LoVo (cell line): ENCODE measurements around the gene EHD1.

ENCODE experiments used
- DNase-seq: peaks from one replicate; pipeline ENCODE4 v3.0.0-alpha.2; 2016; ENCODE audit warnings: low spot score

EHD1 gene

DNA sequence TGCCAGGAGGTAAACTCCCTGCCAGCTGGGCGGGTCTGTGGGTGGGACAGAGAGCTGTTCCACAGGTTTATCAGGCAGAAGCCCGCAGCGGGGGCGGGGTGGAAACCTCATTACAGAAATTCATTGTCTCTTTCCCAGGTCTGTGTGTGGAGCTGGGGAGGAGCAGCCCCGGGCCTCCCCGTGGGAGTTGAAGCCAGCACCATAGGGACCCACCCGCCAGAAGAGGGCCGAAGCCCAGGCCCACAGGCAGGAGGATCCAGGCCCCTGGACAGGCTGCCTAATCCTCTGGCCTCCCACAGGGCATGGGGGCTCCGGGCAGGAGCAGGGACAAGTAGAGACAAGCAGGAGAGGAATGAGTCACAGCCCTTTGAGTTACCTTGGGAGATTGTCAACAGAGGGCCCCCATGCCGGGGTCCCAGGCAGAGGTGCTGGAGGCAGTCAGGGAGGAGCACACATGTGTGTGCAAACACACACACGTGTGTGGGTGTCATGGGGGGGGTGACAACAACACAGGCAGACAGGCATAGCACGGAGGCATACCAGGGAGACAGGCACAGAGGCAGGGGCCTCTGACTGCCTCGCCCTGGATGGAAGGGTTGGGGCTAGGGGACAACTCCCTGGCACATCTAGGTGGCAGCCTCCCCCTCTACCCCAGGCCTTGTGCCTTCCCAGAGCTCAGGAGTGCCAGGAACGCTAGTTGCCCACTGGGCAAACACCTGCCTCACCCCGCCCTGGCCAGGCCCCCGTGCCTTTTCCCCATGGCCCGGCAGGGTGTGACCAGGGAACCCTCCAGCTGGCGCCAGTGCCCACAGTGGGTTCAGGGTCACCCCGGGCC is 35.4 kb downstream of the EHD1 start:
- DNase-seq: peak; percentile 82

DNA sequence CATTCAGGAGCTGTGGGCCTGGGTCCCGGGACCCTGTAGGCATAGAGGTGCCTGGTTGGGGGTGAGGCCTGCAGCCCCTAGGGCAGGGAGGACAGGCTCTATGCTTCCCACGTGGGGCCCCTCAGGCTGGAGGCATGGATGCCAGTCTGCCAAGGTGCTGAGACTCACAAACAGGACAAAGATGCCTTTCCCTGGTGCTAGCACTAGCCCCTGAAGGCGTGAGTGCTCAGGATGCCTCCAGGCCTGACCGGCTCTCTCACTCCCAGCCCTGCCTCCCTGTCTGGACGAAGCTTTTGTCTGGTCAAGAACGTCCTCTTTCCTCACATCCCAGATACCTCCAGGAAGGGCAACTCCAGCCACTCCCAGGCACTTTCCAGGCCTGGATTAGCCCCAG is 36.1 kb downstream of the EHD1 start:
- no peak for DNase-seq

DNA sequence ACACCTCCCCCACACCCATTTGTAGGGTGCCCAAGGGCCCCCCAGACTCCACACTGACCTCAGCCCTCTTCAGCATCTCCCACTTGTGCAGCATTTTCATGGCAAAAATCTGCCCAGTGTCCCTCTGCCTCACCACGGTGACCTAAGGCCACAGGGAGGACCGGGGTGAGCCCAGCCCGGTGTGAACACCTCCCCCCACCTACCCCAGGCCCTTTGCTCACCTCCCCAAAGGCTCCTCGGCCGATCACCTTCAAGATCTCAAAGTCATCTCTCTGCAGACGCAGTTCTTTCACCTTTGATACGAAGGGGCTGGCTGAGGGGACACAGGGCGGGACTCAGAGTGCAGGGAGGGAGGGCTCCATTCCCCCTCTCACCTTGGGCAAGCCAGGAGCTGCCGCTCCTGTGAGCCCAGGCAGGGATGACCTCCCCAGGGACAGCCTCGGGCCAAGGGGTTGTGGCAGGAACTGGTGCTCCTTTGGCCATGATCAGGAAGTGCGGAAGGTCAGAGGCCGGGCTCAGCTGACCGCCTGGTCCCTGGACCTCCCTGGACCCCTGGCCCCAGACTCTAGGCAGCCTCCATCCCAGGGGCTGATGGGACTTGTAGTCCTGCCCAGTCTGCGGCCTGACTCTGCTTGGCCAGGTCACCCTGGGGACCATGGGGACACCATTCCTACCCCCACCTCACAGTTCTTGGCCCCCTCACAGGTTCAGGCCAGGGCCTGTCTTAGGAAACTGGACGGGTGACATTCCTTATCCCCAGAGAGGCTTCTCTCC is 36.6 kb downstream of the EHD1 start:
- DNase-seq: no peak

DNA sequence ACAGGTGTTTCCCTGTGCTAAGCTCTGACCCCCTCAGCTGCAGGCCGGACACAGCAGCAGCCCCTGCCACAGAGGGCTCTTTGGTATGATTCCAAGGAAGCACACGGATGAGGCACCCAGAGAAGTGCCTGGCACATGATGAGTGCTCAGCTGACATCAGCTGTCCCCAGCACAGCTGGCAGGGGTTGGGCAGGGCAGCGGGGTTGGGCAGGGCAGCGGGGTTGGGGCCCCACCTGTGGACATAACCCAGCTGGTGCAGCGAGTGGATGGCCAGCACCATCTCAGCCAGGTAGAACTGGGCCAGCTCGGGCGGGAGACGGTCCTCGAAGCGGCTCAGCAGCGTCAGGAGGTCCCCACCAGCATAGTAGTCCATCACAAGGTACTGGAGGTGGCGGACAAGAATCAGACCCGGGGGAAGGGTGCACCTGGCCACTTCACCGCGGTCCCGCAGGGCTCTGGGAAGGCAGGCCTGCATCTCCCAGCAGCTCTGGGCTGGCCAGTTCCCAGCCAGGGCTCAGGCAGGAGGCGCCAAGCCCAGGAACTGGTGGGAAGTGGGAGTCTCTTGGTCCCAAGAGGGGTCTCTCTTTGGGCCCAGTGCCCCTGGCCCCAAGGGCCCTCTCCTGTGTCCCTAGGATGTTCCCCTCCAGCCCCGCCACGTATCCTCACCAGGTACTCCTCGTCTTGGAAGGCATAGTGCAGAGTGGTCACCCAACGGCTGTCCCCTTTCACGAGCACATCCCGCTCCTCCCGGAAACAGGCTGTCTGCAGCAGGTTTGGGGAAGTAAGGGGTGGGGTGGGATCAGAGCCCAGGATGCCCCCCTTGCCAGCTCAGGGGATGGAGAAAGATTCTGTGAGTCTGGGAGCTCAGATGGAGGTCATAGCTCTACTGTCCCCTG is 38.3 kb downstream of the EHD1 start:
- DNase-seq: no peak

DNA sequence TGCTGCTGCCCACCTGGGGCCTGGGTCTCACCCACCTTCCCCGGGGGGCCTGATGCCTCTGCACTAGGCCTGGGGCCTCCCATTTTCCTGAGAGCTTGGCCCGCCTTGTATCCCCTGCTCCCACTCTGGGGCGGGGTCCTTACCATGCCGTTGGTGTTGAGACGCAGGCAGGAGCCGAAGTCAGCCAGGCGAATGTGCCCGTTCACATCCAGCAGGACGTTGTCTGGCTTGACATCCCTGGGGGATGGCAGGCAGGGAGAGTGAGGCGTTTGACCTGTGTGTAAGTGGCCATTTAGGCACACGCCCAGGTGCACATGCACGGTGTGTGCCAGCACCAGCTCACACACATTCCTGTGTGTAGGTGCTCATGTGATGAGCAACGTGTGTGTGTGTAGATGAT is 39.1 kb downstream of the EHD1 start:
- DNase-seq: no peak

DNA sequence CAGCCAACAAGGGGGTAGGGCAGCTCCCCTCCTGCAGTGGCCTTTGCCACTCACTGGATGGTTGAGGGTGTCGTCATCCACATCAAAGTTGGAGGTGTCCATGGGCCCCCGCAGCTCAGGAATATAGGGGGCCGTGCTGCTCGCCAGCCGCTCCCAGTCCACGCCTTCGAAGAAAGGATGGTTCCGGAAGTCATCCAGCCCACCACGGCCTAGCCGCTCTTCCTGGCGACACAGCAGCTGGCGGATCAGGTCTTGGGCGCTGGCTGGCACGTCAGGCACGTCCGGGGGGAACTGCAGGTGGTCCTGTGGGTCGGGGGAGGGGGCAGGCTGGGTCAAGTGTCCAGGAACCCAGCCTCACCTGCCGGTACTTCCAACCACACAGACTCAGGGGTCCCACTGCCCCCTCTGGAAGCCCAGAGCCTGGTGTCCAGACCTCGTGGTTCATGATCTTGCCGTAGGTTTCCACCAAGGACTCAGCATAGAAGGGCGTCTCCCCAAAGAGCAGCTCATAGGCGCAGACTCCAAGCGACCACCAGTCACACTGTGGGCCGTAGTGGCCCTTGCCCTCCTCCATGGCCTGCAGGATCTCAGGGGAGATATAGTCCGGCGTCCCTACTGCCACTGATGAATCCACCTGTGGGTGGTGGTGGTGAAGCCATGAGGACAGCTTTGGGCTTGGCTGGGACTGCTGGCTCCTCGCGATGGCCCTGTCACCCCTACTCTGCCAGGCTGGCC is 39.7 kb downstream of the EHD1 start:
- DNase-seq: no peak

DNA sequence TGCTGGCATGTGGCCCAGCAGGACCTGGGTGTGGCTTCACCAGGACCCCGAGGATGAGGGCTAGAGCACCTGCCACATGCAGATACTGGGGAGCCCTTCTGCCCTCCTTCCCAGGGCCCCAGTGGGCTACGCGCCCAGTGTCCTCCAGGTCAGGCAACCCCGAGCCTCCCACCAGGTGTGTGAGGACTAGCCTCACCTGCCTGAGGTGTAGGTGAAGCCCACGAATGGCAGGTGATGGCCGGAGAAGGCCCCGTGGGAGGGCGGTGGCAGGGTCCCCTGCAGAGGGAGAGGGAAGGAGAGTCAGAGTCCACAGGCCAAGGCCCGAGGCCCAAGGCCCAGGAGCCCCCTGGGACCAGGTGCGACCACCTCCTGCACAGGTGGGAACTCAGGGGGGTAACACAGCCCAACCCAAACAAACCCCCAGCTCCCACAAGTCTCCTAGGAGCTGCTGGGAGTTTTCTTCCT is 40.5 kb downstream of the EHD1 start:
- DNase-seq: no peak

DNA sequence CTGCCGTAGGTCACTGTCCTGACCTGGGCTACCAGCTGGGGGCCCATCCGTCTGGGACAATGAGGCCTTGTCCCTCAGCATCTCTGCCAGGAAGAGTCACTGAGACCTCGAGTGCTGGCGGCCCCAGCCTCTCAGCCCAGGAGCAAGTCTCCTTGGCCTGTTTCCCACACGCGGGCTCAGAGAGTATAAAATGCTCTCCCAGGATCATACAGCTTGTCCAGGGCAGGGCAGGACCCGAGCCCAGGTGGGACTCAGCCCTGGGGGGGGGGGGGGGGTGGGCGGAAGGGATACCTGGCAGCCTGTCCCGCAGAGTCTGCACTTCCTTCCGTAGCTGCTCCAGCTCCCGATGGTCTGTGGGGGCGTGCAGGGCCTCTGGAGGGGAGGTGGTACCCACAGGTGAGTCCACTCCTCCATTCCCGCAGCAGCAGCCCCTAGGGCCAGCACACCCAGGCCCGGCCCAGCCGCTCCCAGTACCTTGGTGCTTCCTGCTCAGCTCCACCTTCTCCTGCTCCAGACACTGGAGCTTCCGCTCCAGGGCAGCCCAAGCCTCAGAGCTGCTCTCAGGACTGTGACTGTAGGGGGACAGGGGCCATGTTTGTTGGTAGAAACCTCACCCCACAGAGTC is 41.9 kb downstream of the EHD1 start:
- no peak for DNase-seq

DNA sequence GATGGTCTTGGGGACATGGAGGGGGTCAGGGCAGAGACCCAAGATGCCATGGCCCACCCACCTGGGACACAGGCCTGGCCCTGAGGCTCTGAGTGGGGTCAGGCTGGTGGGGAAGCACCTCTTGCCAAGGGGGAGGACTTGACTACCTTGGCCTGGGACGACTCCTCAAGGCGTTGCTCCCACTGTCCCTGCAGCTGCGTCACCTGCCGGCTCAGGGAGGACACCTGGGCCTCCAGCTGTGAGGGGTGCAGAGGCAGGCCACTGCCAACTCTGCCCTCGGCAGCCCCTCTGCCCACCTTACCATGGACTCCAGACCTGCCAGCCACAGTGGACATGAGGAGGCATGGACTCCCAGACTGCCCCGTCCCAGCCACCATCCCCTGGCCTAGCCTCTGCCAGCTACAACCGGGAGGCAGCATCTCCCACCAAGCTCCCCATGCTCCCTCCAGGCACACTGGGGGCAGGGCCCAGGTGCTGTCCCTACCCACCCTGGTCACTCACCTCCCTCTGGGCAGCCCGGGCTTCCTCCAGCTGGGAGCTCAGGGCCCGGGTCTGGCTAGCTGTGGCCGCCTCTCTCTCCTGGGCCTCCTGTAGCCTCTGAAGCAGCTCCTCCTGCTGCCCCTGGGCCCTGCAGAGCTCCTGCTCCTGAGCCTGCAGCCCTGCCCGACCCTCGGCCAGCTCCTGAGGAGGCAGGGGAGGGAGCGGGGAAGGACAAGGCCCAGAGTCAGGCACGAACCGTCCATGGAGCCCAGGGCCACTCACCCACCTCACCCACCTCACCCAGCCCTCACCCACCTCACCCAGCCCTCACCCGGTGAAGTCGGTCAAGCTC is 42.6 kb downstream of the EHD1 start:
- DNase-seq: no peak

DNA sequence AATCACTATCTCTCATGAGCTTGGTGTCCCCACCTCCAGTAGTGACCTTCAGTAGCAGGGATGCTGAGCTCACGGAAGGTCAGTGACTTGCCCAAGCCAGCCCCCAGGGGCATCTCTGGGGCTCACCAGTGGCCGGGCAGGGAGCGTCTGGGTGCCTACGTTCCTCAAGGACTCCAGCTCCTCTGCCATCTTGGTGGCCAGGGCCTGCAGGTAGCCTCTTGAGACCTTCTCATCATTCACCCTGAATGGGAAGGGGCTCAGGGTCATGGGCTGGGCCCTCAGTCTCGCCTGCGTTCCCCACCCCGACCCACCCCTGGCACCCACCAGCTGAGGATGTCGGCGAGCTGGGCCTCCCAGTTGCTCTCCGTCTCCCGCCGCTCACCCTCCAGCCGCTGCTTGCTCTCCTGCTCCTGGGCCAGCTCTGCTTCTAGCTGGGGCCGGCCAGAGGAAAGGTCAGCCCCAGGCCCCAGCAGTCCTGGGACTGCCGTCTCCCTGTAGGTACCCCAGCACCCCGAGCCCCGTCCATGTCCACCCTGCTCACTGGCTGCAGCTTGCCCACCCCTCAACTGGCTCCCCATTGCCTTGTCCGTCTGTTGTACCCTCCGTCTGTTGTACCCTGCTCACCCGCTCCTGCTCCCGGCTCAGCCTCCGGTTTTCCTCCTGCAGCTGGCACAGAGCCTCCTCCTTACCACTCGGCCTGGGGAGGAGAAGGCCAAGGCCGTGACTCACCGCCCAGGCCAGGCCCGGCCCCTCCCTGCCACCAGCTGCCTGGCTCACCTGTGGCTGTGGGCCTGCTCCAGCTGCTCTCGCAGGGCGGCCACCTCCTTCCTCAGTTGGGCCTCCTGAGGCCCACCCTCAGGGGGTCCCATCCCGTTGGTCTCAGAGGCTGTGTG is 43.5 kb downstream of the EHD1 start:
- DNase-seq: peak; percentile 49

DNA sequence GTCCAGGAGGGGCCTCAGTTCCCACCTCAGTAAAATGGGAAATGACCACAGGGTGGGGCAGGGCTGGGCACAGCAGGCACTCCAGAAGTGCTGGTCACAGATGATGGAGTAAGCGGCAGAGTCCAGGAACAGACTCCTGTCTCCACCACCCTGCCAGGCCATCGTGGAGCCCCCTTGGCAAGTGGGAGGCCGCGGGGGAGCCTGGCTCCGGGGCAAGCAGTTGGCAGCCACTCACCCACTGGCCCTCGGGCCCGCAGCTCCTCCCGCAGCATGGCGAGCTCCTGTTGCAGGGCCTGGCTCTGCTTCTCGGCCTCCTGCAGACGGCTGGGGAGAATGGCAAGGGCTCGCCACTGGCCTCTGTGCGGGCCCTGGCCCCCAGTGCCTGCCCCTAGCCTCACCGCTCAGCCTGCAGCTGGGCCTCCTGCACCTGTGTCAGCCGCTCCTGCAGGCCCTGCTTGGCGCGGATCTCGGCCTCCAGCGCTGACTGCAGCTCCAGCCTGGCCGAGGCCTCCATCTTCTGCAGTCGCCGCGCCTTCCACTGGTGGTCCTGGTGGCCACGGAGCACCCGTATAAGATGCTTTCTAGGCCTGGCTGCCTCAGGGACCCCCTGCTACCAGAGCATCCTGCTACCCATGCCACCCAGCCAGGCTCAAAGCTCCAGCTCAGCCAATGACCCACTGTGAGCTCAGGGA is 44.2 kb downstream of the EHD1 start:
- DNase-seq: no peak

DNA sequence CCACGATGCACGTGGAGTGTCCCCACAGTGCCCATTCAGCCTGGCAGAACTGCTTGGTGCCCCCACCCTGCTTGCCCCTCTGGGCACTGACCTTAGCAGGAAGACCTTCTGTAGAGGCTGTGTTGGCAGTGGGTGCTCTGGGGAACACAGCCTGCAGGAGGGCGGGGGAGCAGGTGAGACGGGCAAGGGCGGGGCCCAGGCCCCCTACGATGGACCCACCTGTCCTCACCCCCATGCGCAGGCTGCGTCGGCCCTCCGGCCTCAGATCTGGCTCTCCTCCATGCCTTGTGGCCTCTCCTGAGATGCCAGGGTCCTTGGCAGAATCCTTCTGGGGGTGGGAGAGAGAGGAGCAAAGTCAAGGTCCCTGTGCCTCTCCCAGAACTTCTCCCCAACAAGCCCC is 44.9 kb downstream of the EHD1 start:
- DNase-seq: no peak

DNA sequence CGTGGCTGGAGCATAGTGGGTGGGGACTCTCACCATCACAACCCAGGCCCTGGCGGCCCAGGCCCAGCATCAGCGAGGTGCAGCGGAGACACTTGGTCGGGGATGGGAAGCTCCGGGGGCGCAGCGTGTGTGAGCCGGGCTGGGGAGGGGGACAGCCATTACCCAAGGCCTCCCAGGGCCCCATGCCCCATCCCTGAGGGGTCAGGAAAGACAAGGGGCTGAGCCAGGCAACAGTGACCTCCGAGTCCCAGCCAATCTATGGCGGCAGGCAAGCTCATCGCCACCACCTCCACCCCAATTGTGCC is 45.3 kb downstream of the EHD1 start:
- DNase-seq: no peak

DNA sequence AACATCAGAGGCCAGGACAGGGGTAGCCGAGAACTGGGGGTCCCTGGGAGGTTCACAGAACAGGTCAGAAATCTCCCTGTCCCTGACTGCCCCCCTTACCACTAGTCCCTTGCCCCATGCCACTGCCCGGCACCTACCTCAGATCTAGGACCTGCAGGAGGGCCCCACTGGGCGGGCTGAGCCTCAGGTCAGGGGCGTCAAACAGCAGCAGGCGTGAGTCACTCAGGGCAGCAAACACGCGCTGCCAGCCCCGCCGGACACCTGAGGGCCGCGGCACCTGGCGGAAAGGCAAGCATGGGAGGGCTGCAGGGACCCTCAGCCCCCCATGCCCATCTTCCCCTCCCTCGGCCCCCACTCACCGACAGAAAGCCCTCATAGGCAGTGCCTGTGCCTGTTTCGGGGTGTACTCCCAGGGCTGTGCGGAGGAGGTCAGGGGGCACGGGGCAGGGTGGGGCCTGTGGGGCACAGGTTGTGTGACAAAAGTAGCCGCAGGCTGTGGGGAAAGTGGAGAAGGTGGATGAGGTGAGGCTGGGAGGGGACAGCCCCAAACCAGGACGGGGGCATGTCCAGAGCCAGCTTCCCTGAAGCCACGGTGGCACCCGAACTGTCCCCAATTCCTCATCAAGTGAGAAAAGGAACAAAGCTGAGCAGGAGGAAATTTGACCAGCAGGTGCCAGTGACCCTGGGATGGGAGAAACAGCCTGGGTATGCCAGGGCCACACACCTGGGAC is 45.8 kb downstream of the EHD1 start:
- DNase-seq: no peak

DNA sequence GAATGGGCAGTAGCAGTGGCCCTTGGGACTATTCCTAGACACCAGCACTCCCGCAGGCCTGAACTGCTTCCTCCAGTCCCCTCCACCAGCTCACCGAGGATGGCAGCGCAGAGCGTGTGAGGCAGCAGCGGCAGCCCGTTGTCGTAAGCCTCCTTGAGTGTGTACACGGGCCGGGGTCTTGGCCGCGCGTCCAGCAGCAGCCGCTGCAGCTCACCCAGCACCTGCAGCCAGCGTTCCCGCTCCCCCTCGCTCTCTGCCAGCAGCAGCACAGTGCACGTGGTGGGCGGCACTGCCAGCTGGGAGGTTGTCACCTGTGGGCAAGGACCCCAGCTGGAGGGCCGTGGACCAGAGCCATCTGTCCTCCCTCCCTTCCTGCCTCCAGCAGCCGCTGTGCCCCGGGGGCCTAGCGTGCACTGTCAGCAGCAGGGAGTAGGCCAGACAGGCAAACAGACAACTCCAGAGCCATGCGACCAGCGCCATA is 47.0 kb downstream of the EHD1 start:
- no peak for DNase-seq

DNA sequence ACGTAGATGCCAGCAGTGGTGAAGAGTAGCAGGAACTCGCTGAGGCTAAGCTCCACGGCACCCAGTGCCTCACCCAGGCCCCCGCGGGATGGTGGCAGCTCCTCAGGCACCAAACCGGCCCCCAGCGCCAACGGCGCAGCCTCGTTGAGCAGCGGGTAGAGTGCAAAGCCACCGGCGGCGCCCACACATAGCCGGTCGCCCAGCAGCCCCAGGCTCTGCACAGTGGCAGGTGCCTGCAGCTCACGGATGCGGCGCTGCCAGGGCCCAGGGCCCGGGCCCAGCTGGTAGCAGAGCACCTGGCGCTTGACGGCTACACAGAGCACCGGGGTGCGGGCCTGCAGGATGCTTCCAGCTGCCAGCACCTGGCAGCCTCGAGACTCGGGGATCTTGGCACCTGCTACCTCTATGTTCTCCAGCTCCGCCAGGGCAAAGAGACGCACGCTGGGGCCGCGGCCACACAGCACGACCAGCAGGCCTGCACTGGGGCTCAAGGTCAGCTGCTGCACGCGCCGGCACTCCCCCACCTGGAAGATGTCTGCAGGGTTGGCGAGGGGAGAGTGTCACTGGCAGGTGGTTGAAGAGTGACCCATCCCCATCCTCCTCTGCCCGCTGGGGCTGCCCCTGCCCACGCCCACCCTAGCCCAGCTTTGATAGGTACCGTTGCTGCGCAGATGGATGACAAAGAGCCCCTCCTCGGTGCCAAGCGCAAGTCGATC is 48.7 kb downstream of the EHD1 start:
- no peak for DNase-seq

DNA sequence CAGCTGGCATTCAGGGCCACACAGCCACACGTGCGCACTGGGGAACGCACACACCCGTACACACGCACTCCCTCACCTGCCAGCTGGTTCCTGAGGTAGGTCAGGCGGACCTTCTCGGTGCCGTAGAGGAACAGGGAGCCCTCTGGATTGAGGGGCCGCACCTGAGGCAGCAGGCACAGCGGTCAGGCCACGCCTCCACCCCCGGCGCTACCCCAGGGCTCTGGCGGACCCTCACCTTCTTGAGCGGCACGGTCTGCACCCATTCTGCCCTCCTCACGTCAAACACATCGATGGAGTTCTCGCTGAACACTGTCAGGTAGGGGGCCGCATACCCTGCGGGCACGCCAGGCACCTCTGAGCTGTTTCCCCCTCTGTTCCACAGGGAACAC is 51.0 kb downstream of the EHD1 start:
- DNase-seq: no peak
